H9 (cell line): ENCODE data around the gene TENM3. TPM values are rescaled to one million over a fixed set of nuclear protein-coding genes. Genes with fewer than 3 reads are reported as not detected.

Source experiments
- DNase-seq: peaks from one replicate; pipeline ENCODE4 v3.0.0-alpha.2; 2017
- H2AFZ ChIP-seq: one replicate; pipeline ENCODE4 v1.6.1; 2013; ENCODE audit warnings: mild to moderate bottlenecking, low read length, control low read depth, moderate library complexity
- H2AK5ac ChIP-seq: 2 replicates; pipeline ENCODE4 v1.6.1; 2013; ENCODE audit warnings: low read length, control low read depth, mixed read lengths; ENCODE audit not compliant: insufficient read length
- H2BK120ac ChIP-seq: one replicate; pipeline ENCODE4 v1.6.1; 2013; ENCODE audit warnings: low read depth, mild to moderate bottlenecking, low read length, control low read depth, inconsistent platforms; ENCODE audit not compliant: poor library complexity, severe bottlenecking
- H2BK12ac ChIP-seq: 2 replicates; pipeline ENCODE4 v1.6.1; 2013; ENCODE audit warnings: low read length, control low read depth, mixed read lengths, low read depth; ENCODE audit not compliant: insufficient read length
- H2BK15ac ChIP-seq: 2 replicates; pipeline ENCODE4 v1.6.1; 2013; ENCODE audit warnings: low read depth, low read length, control low read depth
- H2BK20ac ChIP-seq: one replicate; pipeline ENCODE4 v1.6.1; 2013; ENCODE audit warnings: low read depth, mild to moderate bottlenecking, low read length, control low read depth, inconsistent platforms; ENCODE audit not compliant: poor library complexity, severe bottlenecking
- H2BK5ac ChIP-seq: 2 replicates; pipeline ENCODE4 v1.6.1; 2013; ENCODE audit warnings: low read length, control low read depth, mixed read lengths; ENCODE audit not compliant: insufficient read length
- H3K14ac ChIP-seq: 2 replicates; pipeline ENCODE4 v1.6.1; 2013; ENCODE audit warnings: low read length, control low read depth; ENCODE audit not compliant: insufficient read depth
- H3K18ac ChIP-seq: 2 replicates; pipeline ENCODE4 v1.6.1; 2013; ENCODE audit warnings: low read depth, mild to moderate bottlenecking, mixed read lengths, low read length, control low read depth; ENCODE audit not compliant: insufficient read length
- H3K23ac ChIP-seq: 2 replicates; pipeline ENCODE4 v1.6.1; 2013; ENCODE audit warnings: low read length, control low read depth, mixed read lengths, low read depth; ENCODE audit not compliant: insufficient read length
- H3K23me2 ChIP-seq: 2 replicates; pipeline ENCODE4 v1.6.1; 2013; ENCODE audit warnings: low read depth, mild to moderate bottlenecking, mixed read lengths, low read length, control low read depth; ENCODE audit not compliant: insufficient read length, poor library complexity, severe bottlenecking
- H3K27ac ChIP-seq: 2 replicates; pipeline ENCODE4 v1.5.1; 2013; ENCODE audit warnings: low read length, control low read depth, mixed read lengths, low read depth; ENCODE audit not compliant: insufficient read length
- H3K27me3 ChIP-seq: 2 replicates; pipeline ENCODE4 v1.6.1; 2013; ENCODE audit warnings: low read length, control low read depth, inconsistent platforms; ENCODE audit not compliant: insufficient read depth
- H3K4ac ChIP-seq: 2 replicates; pipeline ENCODE4 v1.6.1; 2013; ENCODE audit warnings: low read depth, mild to moderate bottlenecking, control low read depth, inconsistent platforms, low read length, moderate library complexity
- H3K4me1 ChIP-seq: 2 replicates; pipeline ENCODE4 v1.6.1; 2013; ENCODE audit warnings: low read length, control low read depth, inconsistent platforms; ENCODE audit not compliant: insufficient read depth
- H3K4me2 ChIP-seq: 2 replicates; pipeline ENCODE4 v1.6.1; 2013; ENCODE audit warnings: low read length, control low read depth, mixed read lengths; ENCODE audit not compliant: insufficient read length, insufficient read depth
- H3K56ac ChIP-seq: 2 replicates; pipeline ENCODE4 v1.6.1; 2013; ENCODE audit warnings: low read depth, mild to moderate bottlenecking, mixed read lengths, low read length, control low read depth; ENCODE audit not compliant: insufficient read length
- H3K79me1 ChIP-seq: 2 replicates; pipeline ENCODE4 v1.6.1; 2013; ENCODE audit warnings: low read depth, mild to moderate bottlenecking, moderate library complexity, low read length, control low read depth, inconsistent platforms; ENCODE audit not compliant: insufficient read depth, poor library complexity, severe bottlenecking
- H3K79me2 ChIP-seq: 2 replicates; pipeline ENCODE4 v1.6.1; 2013; ENCODE audit warnings: low read length, control low read depth, inconsistent platforms; ENCODE audit not compliant: insufficient read depth
- H3K9ac ChIP-seq: 2 replicates; pipeline ENCODE4 v1.6.1; 2013; ENCODE audit warnings: low read length, control low read depth, mixed read lengths; ENCODE audit not compliant: insufficient read length; ENCODE audit errors: extremely low read depth
- H3K9me3 ChIP-seq: one replicate; pipeline ENCODE4 v1.6.1; 2013; ENCODE audit warnings: low read depth, low read length, inconsistent platforms; ENCODE audit not compliant: control insufficient read depth
- H3T11ph ChIP-seq: one replicate; pipeline ENCODE4 v1.6.1; 2013; ENCODE audit warnings: mild to moderate bottlenecking, low read length, control low read depth, inconsistent platforms
- H4K20me1 ChIP-seq: one replicate; pipeline ENCODE4 v1.6.1; 2013; ENCODE audit not compliant: control insufficient read depth, insufficient read length, insufficient read depth
- H4K5ac ChIP-seq: 2 replicates; pipeline ENCODE4 v1.6.1; 2013; ENCODE audit warnings: low read depth, mild to moderate bottlenecking, mixed read lengths, low read length, control low read depth; ENCODE audit not compliant: insufficient read length
- H4K8ac ChIP-seq: replicated peaks from 2 replicates; pipeline ENCODE4 v1.6.1; 2013; ENCODE audit warnings: low read length, control low read depth, mixed read lengths, low read depth; ENCODE audit not compliant: insufficient read length
- H4K91ac ChIP-seq: 2 replicates; pipeline ENCODE4 v1.6.1; 2013; ENCODE audit warnings: low read depth, mild to moderate bottlenecking, moderate library complexity, mixed read lengths, low read length, control low read depth; ENCODE audit not compliant: insufficient read length
- H3K27ac Mint-ChIP-seq, 3 experiments: 2 replicates in 2 of 3; 3 replicates in 1 of 3; pipeline ENCODE4 v1.8.0; 2020 to 2021; ENCODE audit warnings: mixed read lengths in 3 of 3, mild to moderate bottlenecking in 1 of 3, moderate library complexity in 1 of 3
- H3K27me3 Mint-ChIP-seq: 2 replicates; pipeline ENCODE4 v1.8.0; 2021; ENCODE audit warnings: low read depth, mild to moderate bottlenecking, moderate library complexity, mixed read lengths
- H3K36me3 Mint-ChIP-seq, 3 experiments: 2 replicates in 2 of 3; 3 replicates in 1 of 3; pipeline ENCODE4 v1.8.0; 2020 to 2021; ENCODE audit warnings: low read depth in 3 of 3, mixed read lengths in 3 of 3; ENCODE audit not compliant: insufficient read depth in 1 of 3
- H3K4me1 Mint-ChIP-seq, 2 experiments: 2 replicates each; pipeline ENCODE4 v1.8.0; 2020; ENCODE audit warnings: mixed read lengths in 2 of 2
- H3K4me3 Mint-ChIP-seq, 2 experiments: 2 replicates in 1 of 2; 3 replicates in 1 of 2; pipeline ENCODE4 v1.8.0; 2020 to 2021; ENCODE audit warnings: mild to moderate bottlenecking in 2 of 2, mixed read lengths in 2 of 2, moderate library complexity in 1 of 2
- H3K9me3 Mint-ChIP-seq, 2 experiments: 2 replicates in 1 of 2; 3 replicates in 1 of 2; pipeline ENCODE4 v1.8.0; 2020; ENCODE audit warnings: mild to moderate bottlenecking in 2 of 2, mixed read lengths in 2 of 2, moderate library complexity in 1 of 2
- WGBS: extraction: QIAGEN DNeasy Blood & Tissue Kit; methylation state at CpG from one replicate; pipeline ENCODE4 v1.1.7; 2013; ENCODE audit warnings: missing lambda C conversion rate, low lambda C conversion rate, mixed read lengths; ENCODE audit not compliant: insufficient read length; ENCODE audit errors: extremely low coverage; 5-methylcytosine and 5-hydroxymethylcytosine counted together
- total RNA-seq: library from RNA; stranded (reverse); gene quantifications from 2 replicates; pipeline ENCODE4 v1.2.1, GENCODE V29; 2021
- TF ChIP-seq, protein P1 (sequence below): fragments of 200-600 bp; sonication (generic); conservative IDR thresholded peaks from 3 replicates; pipeline ENCODE4 v1.8.0; 2021; ENCODE audit warnings: antibody characterized with exemption, mild to moderate bottlenecking

TENM3 gene
- total RNA-seq, 1 experiment from 2014 or later = 49.6 TPM

DNA sequence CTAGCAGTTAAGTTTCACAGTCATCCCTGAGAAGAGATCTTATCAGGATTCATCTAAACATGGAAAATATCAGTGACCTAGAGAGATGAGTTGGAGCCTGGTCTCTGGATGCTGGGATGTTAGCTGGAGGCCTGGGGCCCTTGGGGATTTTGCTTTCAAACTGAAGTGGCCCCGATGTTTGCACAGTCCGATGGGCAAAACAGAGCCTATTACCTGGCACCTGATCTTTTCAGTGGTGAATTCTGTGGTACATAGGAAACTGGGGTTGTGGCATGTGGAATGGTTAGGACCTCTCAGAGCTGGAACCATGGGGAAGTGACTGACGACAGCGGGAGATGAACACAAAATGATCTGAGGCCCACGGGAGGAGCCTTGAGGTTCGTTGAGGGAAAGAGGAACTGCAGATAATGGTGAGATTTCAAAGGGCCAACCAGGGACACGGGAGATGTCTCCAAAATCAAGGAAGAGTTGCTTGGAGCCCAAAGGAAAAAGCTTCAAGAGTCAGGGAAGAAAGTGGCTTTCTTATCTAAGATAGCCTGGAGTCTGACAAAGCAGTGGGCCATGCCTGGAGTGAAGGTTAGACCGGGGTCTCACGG, 17.8 kb upstream of the TENM3 start:
- Histone ChIP-seq H3K4me1 (peaks cover 3% of the 10 kb centered on the region; the same call in 1 of the 2 replicates), H2AFZ (no peak overlapping the region), H4K91ac (no peak overlapping the region), H3K56ac (no peak overlapping the region), H3K23ac (no peak overlapping the region), H4K8ac (no peak overlapping the region), H4K5ac (no peak overlapping the region), H3K79me2 (no peaks in the 10 kb centered on the region), H3K9ac (no peak overlapping the region), H2AK5ac (no peak overlapping the region), H3K23me2 (no peaks in the 10 kb centered on the region), H3T11ph (no peak overlapping the region), H3K4ac (no peak overlapping the region), H3K14ac (no peak overlapping the region), H3K9me3 (no peaks in the 10 kb centered on the region), H3K27ac (no peak overlapping the region), H2BK20ac (no peak overlapping the region), H3K18ac (no peak overlapping the region), H2BK120ac (no peak overlapping the region), H3K4me2 (no peak overlapping the region), H3K27me3 (no peaks in the 10 kb centered on the region), H2BK12ac (no peak overlapping the region), H2BK5ac (no peak overlapping the region), H2BK15ac (no peak overlapping the region), H4K20me1 (no peaks in the 10 kb centered on the region), H3K79me1 (no peaks in the 10 kb centered on the region)
- no peak overlapping the region for H3K4me3 Mint-ChIP-seq
- TF ChIP-seq, protein P1, sequence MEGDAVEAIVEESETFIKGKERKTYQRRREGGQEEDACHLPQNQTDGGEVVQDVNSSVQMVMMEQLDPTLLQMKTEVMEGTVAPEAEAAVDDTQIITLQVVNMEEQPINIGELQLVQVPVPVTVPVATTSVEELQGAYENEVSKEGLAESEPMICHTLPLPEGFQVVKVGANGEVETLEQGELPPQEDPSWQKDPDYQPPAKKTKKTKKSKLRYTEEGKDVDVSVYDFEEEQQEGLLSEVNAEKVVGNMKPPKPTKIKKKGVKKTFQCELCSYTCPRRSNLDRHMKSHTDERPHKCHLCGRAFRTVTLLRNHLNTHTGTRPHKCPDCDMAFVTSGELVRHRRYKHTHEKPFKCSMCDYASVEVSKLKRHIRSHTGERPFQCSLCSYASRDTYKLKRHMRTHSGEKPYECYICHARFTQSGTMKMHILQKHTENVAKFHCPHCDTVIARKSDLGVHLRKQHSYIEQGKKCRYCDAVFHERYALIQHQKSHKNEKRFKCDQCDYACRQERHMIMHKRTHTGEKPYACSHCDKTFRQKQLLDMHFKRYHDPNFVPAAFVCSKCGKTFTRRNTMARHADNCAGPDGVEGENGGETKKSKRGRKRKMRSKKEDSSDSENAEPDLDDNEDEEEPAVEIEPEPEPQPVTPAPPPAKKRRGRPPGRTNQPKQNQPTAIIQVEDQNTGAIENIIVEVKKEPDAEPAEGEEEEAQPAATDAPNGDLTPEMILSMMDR = no peak
- no peak for DNase-seq
- H3K27me3 Mint-ChIP-seq = no peaks in the 10 kb centered on the region
- peaks cover 25 to 29% of the 10 kb centered on the region in 2 experiments for H3K4me1 Mint-ChIP-seq
- WGBS = no CpG with 5 or more reads among the region's 9 CpGs
- peak overlapping the region in 2 of 3 experiments; percentile 9 to 66; a peak in 1 of 7 replicates for H3K27ac Mint-ChIP-seq
- H3K9me3 Mint-ChIP-seq = no peaks in the 10 kb centered on the region
- no peaks in the 10 kb centered on the region for H3K36me3 Mint-ChIP-seq
